Activated naive CD8-positive, alpha-beta T cell (primary cell): ENCODE measurements around the gene FAM234A.

Experiments used
- H3K27ac Mint-ChIP-seq: one replicate; pipeline ENCODE4 v1.8.0; 2021; ENCODE audit warnings: mixed read lengths
- H3K27me3 Mint-ChIP-seq: one replicate; pipeline ENCODE4 v1.8.0; 2021; ENCODE audit warnings: mixed read lengths
- H3K36me3 Mint-ChIP-seq: one replicate; pipeline ENCODE4 v1.8.0; 2021; ENCODE audit warnings: mixed read lengths
- H3K4me1 Mint-ChIP-seq: one replicate; pipeline ENCODE4 v1.8.0; 2021; ENCODE audit warnings: low read depth, mixed read lengths
- H3K4me3 Mint-ChIP-seq: one replicate; pipeline ENCODE4 v1.8.0; 2021; ENCODE audit warnings: mild to moderate bottlenecking, mixed read lengths
- H3K9me3 Mint-ChIP-seq: one replicate; pipeline ENCODE4 v1.8.0; 2021; ENCODE audit warnings: low read depth, mixed read lengths

FAM234A gene

DNA sequence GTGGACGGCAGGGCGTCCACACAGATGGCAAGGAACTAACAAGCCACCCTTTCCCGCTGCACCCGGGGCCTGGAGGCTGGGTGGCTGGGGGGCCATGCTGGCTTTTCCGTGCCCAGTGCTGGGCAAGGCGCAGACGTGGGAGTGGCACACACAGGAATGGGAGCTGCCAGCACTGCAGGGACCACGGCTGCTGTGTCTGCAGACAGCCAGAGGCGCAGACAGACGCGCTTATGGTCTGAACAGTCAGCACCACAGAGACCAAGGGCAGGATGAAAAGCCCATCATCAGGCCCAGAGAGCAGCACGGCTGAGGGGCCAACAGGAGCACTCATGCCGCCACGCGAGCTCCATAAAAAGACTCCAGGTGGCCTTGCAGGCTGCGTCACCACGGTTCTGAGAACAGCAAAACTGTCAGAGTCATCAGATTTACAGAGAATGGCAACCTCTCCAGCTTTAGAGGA is 72.3 kb downstream of the FAM234A start:
- Mint-ChIP-seq H3K36me3 (no peaks in the 10 kb centered on the region), H3K4me3 (no peak overlapping the region), H3K27ac (no peak overlapping the region), H3K9me3 (no peaks in the 10 kb centered on the region), H3K4me1 (peaks cover 13% of the 10 kb centered on the region), H3K27me3 (no peaks in the 10 kb centered on the region)

GRCh38 chr16:307691-308312 is 73.2 kb downstream of the FAM234A start:
- no peaks in the 10 kb centered on the region for H3K27me3 Mint-ChIP-seq
- no peak overlapping the region for H3K4me3 Mint-ChIP-seq
- no peak overlapping the region for H3K27ac Mint-ChIP-seq
- no peaks in the 10 kb centered on the region for H3K9me3 Mint-ChIP-seq
- peaks cover 15% of the 10 kb centered on the region for H3K4me1 Mint-ChIP-seq
- no peaks in the 10 kb centered on the region for H3K36me3 Mint-ChIP-seq

- H3K9me3 Mint-ChIP-seq = no peaks in the 10 kb centered on the region
- H3K27ac Mint-ChIP-seq = no peak overlapping the region
- no peak overlapping the region for H3K4me3 Mint-ChIP-seq
- H3K27me3 Mint-ChIP-seq = no peaks in the 10 kb centered on the region
- H3K4me1 Mint-ChIP-seq = peaks cover 15% of the 10 kb centered on the region
- H3K36me3 Mint-ChIP-seq = no peaks in the 10 kb centered on the region
These were observed 74.9 kb downstream of the FAM234A start for GRCh38 chr16:309476-309875.

GRCh38 chr16:311725-312124 is 77.1 kb downstream of the FAM234A start:
- Mint-ChIP-seq H3K4me3 (no peak overlapping the region), H3K9me3 (no peaks in the 10 kb centered on the region), H3K4me1 (peaks cover 21% of the 10 kb centered on the region), H3K27ac (no peak overlapping the region), H3K36me3 (no peaks in the 10 kb centered on the region), H3K27me3 (no peaks in the 10 kb centered on the region)

GRCh38 chr16:314351-314750 is 79.7 kb downstream of the FAM234A start:
- H3K4me1 Mint-ChIP-seq = peaks cover 34% of the 10 kb centered on the region
- H3K4me3 Mint-ChIP-seq = no peak overlapping the region
- H3K27me3 Mint-ChIP-seq = no peaks in the 10 kb centered on the region
- no peak overlapping the region for H3K27ac Mint-ChIP-seq
- no peaks in the 10 kb centered on the region for H3K36me3 Mint-ChIP-seq
- H3K9me3 Mint-ChIP-seq = no peaks in the 10 kb centered on the region

DNA sequence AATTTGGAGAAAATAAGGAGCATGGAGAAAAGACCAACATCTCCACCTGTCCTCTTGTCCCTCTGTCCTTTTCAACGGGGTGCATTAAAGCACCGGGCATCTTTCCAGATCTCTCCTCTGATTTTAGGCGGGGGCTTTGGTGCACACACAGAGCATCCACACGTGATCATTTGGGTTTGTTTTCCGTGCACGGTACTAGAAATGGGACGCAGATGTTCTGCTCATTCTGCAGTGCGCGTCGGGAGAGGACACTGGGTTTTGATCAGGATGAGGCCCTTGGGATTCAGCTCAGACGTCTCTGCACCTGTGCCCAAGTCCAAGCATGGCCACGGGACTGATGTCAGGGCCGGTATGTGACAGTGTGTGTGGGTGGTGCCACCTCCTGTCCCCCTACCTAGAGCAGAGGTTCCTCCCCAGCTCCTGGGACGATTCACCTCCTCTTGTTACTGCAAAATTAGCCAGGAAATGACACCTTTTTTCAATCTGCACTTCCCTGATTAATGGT is 80.2 kb downstream of the FAM234A start:
- Mint-ChIP-seq H3K4me1 (peaks cover 34% of the 10 kb centered on the region), H3K4me3 (no peak overlapping the region), H3K27ac (no peak overlapping the region), H3K27me3 (no peaks in the 10 kb centered on the region), H3K9me3 (no peaks in the 10 kb centered on the region), H3K36me3 (no peaks in the 10 kb centered on the region)
